Large intestine (tissue), 3 donors: ENCODE measurements around the gene CLECL1. TPM values are rescaled to one million over a fixed set of nuclear protein-coding genes. Genes with fewer than 3 reads are reported as not detected.

Experiments
- DNase-seq, 2 donors: peaks; one replicate each; pipeline versions ENCODE4 v3.0.0 to v3.0.0-alpha.2; 2013
- H3K27ac ChIP-seq: one replicate; pipeline ENCODE4 v1.5.1; 2013; ENCODE audit warnings: low read length
- H3K27me3 ChIP-seq: 2 replicates; pipeline ENCODE4 v1.6.1; 2013; ENCODE audit warnings: low read length; ENCODE audit not compliant: control insufficient read depth, insufficient read depth
- H3K36me3 ChIP-seq: 2 replicates; pipeline ENCODE4 v1.6.1; 2013; ENCODE audit warnings: low read length; ENCODE audit not compliant: control insufficient read depth, insufficient read depth
- H3K4me1 ChIP-seq: one replicate; pipeline ENCODE4 v1.6.1; 2013; ENCODE audit warnings: low read length; ENCODE audit not compliant: control insufficient read depth, insufficient read depth
- H3K4me3 ChIP-seq: one replicate; pipeline ENCODE4 v1.5.1; 2013; ENCODE audit warnings: low read length
- H3K9me3 ChIP-seq: one replicate; pipeline ENCODE4 v1.6.1; 2013; ENCODE audit warnings: mild to moderate bottlenecking, low read depth, low read length, moderate library complexity; ENCODE audit not compliant: control insufficient read depth
- WGBS: methylation state at CpG from one replicate; pipeline ENCODE4 v1.1.5; 2013; ENCODE audit warnings: low lambda C conversion rate; ENCODE audit not compliant: insufficient coverage; 5-methylcytosine and 5-hydroxymethylcytosine counted together
- polyA plus RNA-seq: library from polyadenylated mRNA; unstranded; fragments of 120-200 nt; gene quantifications from one replicate; pipeline ENCODE4 v1.2.1, GENCODE V29; 2013

The CLECL1 gene
- polyA plus RNA-seq, 1 donor: 0.31 TPM

DNA sequence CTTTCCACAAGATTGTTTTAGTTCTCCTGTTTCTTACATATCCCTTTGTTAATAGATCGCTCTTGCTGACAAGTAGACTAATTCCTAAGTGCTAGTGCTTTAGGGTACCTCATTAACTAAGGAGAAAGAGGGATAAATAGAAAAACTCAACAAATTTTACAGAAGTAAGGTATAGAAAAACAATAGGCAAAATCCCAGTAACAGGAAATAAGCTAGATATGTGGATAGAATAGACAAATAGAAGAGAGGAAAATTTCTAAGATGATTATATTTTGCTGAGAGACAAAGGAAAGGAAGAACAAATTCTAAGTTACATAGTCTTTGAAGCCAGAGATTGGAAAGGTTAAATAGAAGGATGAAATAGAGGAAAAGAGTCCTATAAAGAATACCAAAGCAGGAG lies 26.8 kb upstream of the CLECL1 start:
- no peaks in the 10 kb centered on the region for H3K9me3 ChIP-seq
- no peaks in the 10 kb centered on the region for H3K36me3 ChIP-seq
- 100% methylated on average over 1 of the region's 1 CpG for WGBS
- no peak for DNase-seq
- no peaks in the 10 kb centered on the region for H3K27me3 ChIP-seq
- H3K27ac ChIP-seq: no peak overlapping the region
- H3K4me3 ChIP-seq: no peak overlapping the region
- H3K4me1 ChIP-seq: no peaks in the 10 kb centered on the region

DNA sequence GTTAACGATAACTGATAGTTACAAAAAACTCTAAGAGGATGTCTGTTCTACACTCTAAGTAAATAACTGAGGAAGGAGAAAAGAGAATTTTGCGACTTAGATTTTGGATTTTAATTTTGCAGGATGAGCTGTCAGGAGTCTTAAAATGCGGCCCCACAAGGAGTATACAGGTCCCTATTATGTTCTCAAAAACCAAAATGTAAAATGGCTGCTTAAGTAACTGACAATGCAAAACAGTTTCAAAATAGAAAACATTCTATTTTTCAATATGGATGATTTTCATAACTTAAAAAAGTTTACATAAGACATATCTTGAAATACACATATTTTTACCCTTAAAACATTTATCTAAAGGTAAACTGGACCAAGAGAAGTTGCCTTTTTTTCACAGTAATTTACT lies 25.2 kb upstream of the CLECL1 start:
- 92% methylated on average over 2 of the region's 3 CpGs for WGBS
- no peak for DNase-seq
- Histone ChIP-seq H3K9me3 (no peaks in the 10 kb centered on the region), H3K27me3 (no peaks in the 10 kb centered on the region), H3K4me3 (no peak overlapping the region), H3K27ac (no peak overlapping the region), H3K36me3 (no peaks in the 10 kb centered on the region), H3K4me1 (no peaks in the 10 kb centered on the region)

DNA sequence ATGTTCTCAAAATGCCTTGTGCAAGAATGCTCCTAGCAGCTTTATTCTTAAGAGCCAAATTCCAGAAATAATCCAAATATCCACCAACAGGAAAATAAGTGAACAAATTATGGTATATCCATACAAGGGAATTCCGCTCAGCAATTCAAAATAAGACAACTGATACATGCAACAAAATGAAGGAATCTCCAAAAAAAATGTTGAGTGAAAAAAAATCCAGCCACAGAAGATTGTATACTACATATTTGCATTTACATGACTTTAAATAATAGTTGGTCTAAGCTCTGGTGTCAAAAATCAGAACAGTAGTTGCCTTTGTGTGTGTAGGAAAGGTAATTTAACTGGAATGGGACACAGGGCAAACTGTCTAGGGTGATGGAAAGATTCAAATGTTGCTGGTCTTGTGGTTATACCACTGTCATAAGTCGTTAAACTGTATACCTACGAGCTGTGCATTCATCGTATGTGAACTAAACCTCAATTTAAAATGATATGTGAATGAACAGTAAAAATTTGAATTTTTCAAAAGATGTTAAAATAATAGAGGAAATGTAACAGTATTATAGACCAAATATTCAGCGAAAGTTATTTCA lies 24.6 kb upstream of the CLECL1 start:
- Histone ChIP-seq H3K36me3 (no peaks in the 10 kb centered on the region), H3K9me3 (no peaks in the 10 kb centered on the region), H3K4me3 (no peak overlapping the region), H3K27me3 (no peaks in the 10 kb centered on the region), H3K4me1 (no peaks in the 10 kb centered on the region), H3K27ac (no peak overlapping the region)
- 90% methylated on average over 2 of the region's 5 CpGs for WGBS
- DNase-seq: no peak

GRCh38 chr12:9756706-9757105 lies 23.8 kb upstream of the CLECL1 start:
- Histone ChIP-seq H3K4me3 (no peak overlapping the region), H3K27me3 (no peaks in the 10 kb centered on the region), H3K36me3 (no peaks in the 10 kb centered on the region), H3K9me3 (no peaks in the 10 kb centered on the region), H3K4me1 (no peaks in the 10 kb centered on the region), H3K27ac (no peak overlapping the region)
- no CpG with 5 or more reads among the region's 5 CpGs for WGBS
- no peak for DNase-seq

- Histone ChIP-seq H3K4me1 (no peaks in the 10 kb centered on the region), H3K27me3 (no peaks in the 10 kb centered on the region), H3K9me3 (no peaks in the 10 kb centered on the region), H3K36me3 (no peaks in the 10 kb centered on the region), H3K4me3 (no peak overlapping the region), H3K27ac (no peak overlapping the region)
- WGBS: 86% methylated on average over 1 of the region's 2 CpGs
- no peak for DNase-seq
These were observed 23.3 kb upstream of the CLECL1 start for GRCh38 chr12:9756170-9756569.

GRCh38 chr12:9755567-9755966 lies 22.7 kb upstream of the CLECL1 start:
- 92% methylated on average over 2 of the region's 2 CpGs for WGBS
- H3K4me1 ChIP-seq: no peaks in the 10 kb centered on the region
- no peaks in the 10 kb centered on the region for H3K9me3 ChIP-seq

DNA sequence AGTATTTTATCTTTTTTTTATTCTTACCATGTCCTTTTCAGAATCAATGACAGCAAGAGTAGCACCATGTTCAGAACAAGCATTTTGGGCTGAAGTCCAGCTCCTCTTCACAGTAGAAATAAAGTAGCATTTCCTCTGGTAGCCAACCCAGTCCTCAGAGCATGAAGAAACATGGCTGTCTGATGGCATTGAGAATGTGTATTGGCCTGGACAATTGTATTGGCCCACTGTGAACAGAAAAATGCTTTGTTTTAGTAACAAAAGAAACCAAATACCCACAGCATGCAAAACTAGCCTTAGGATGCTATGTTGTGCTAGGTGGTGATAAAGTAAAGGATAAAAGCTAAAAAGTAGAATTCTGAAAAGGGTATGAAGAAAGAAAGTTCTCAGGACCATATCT lies 22.1 kb upstream of the CLECL1 start:
- no peak overlapping the region for H3K27ac ChIP-seq
- H3K4me1 ChIP-seq: no peaks in the 10 kb centered on the region
- no peaks in the 10 kb centered on the region for H3K36me3 ChIP-seq
- DNase-seq: no peak
- no peak overlapping the region for H3K4me3 ChIP-seq
- H3K27me3 ChIP-seq: no peaks in the 10 kb centered on the region
- no peaks in the 10 kb centered on the region for H3K9me3 ChIP-seq

More at GRCh38 chr12:9755567-9755966, 22.7 kb upstream of the CLECL1 start:
- no peak for DNase-seq
- Histone ChIP-seq H3K27me3 (no peaks in the 10 kb centered on the region), H3K36me3 (no peaks in the 10 kb centered on the region), H3K27ac (no peak overlapping the region), H3K4me3 (no peak overlapping the region)

DNA sequence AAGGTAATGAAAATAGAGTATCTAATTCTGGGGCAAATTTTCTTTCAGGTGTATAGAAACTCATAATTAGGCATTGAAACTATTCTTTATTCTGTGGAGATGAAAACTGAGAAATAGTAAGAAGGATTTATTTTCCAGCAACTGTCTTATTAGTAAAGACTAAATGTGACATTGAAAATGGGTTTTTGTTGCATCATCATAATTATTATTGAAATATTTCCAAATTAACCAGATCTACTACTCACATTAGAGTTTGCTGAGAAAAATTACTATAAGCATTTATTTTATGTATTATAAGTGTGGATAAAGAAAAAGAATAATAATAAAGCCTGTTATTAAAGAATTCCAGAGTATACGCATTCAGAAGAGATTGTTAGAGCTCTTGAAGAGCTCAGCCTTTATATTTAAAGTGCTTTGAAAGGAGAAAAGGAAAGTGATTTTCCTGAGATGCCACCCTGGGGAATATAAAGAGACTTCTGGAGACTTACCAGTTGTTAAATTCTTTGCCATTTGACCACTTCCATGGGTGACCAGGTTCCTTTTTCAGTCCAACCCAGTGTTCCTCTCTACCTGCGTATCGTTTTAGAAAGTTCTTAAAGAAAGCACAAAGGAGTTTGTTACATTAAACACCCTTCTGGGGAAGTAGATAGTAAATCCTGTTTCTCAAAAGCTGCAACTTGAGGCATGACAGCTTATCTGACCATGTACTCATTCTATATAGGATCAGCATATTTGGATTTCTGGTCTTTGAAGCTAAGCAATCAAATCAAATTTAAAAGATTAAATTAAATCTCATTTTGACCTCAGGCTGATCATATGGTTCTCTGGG lies 21.4 kb upstream of the CLECL1 start:
- Histone ChIP-seq H3K4me1 (no peaks in the 10 kb centered on the region), H3K9me3 (no peaks in the 10 kb centered on the region), H3K27me3 (no peaks in the 10 kb centered on the region), H3K27ac (no peak overlapping the region), H3K4me3 (no peak overlapping the region), H3K36me3 (no peaks in the 10 kb centered on the region)
- no peak for DNase-seq
- WGBS: 100% methylated on average over 3 of the region's 3 CpGs

DNA sequence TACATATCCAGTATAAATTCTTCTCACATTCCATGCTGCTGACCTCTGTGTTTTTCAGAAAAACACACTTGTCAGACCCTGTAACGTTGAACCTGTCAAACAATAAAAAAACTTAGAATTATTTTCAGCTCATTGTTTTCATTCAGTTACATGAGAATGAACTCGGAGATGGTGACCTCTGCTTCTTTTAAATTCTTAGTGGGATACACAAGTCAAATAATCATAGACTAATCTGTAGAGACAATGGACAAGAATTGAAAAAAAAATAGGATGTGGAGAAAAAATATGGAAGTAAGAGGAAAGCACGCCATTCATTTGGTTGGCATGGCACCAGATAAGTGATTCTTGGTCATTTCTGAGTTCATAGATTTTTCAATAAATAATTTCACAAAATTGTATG lies 20.6 kb upstream of the CLECL1 start:
- Histone ChIP-seq H3K4me1 (no peaks in the 10 kb centered on the region), H3K9me3 (no peaks in the 10 kb centered on the region), H3K27me3 (peaks cover 2% of the 10 kb centered on the region), H3K4me3 (no peak overlapping the region), H3K36me3 (no peaks in the 10 kb centered on the region), H3K27ac (no peak overlapping the region)
- 80% methylated on average over 1 of the region's 3 CpGs for WGBS
- DNase-seq: no peak

GRCh38 chr12:9753073-9753472 lies 20.2 kb upstream of the CLECL1 start:
- WGBS: 82% methylated on average over 2 of the region's 2 CpGs

More at GRCh38 chr12:9753073-9753472, 20.2 kb upstream of the CLECL1 start:
- Histone ChIP-seq H3K27ac (no peak overlapping the region), H3K4me1 (no peaks in the 10 kb centered on the region), H3K4me3 (no peak overlapping the region), H3K27me3 (peaks cover 2% of the 10 kb centered on the region), H3K36me3 (no peaks in the 10 kb centered on the region), H3K9me3 (no peaks in the 10 kb centered on the region)
- DNase-seq: no peak
